Neural progenitor cell (in vitro differentiated cells): ENCODE data around the gene TNIK. TPM values are rescaled to one million over a fixed set of nuclear protein-coding genes. Genes with fewer than 3 reads are reported as not detected.

Experiments used
- DNase-seq: peaks from one replicate; pipeline ENCODE4 v3.0.0-alpha.2; 2016; ENCODE audit warnings: low spot score
- H2AFZ ChIP-seq: fragments of 200-600 bp; sonication (generic); replicated peaks from 2 replicates; pipeline ENCODE4 v1.6.1; 2016; ENCODE audit warnings: antibody characterized with exemption
- H3F3A ChIP-seq: fragments of 200-600 bp; sonication (generic); 2 replicates; pipeline ENCODE4 v1.6.1; 2016; ENCODE audit warnings: antibody characterized with exemption, low read depth
- H3K27ac ChIP-seq: fragments of 200-600 bp; sonication (generic); 2 replicates; pipeline ENCODE4 v1.5.1; 2016; ENCODE audit warnings: mild to moderate bottlenecking
- H3K27me3 ChIP-seq: fragments of 200-600 bp; sonication (generic); 2 replicates; pipeline ENCODE4 v1.6.1; 2016; ENCODE audit warnings: mild to moderate bottlenecking, moderate library complexity
- H3K36me3 ChIP-seq: fragments of 200-600 bp; sonication (generic); 2 replicates; pipeline ENCODE4 v1.5.1; 2016
- H3K4me1 ChIP-seq: fragments of 200-600 bp; sonication (generic); 2 replicates; pipeline ENCODE4 v1.6.1; 2016; ENCODE audit warnings: mixed run types
- H3K4me2 ChIP-seq: fragments of 200-600 bp; sonication (generic); 2 replicates; pipeline ENCODE4 v1.6.1; 2016
- H3K4me3 ChIP-seq: fragments of 200-600 bp; sonication (generic); 2 replicates; pipeline ENCODE4 v1.5.1; 2016
- H3K79me2 ChIP-seq: fragments of 200-600 bp; sonication (generic); 2 replicates; pipeline ENCODE4 v1.6.1; 2016; ENCODE audit warnings: low read depth
- H3K9ac ChIP-seq: fragments of 200-600 bp; sonication (generic); 2 replicates; pipeline ENCODE4 v1.6.1; 2016
- H3K9me3 ChIP-seq: fragments of 200-600 bp; sonication (generic); 2 replicates; pipeline ENCODE4 v1.5.1; 2016; ENCODE audit warnings: low read depth
- H4K20me1 ChIP-seq: fragments of 200-600 bp; sonication (generic); 2 replicates; pipeline ENCODE4 v1.6.1; 2016; ENCODE audit warnings: low read depth
- H3K27ac Mint-ChIP-seq: 3 replicates; pipeline ENCODE4 v1.8.0; 2021; ENCODE audit warnings: mixed read lengths
- H3K27me3 Mint-ChIP-seq: 2 replicates; pipeline ENCODE4 v1.8.0; 2022; ENCODE audit warnings: low read depth, mild to moderate bottlenecking, inconsistent platforms, moderate library complexity, mixed read lengths; ENCODE audit not compliant: insufficient read depth
- H3K36me3 Mint-ChIP-seq: 3 replicates; pipeline ENCODE4 v1.8.0; 2021; ENCODE audit warnings: mixed read lengths
- H3K4me1 Mint-ChIP-seq: 3 replicates; pipeline ENCODE4 v1.8.0; 2021; ENCODE audit warnings: mixed read lengths
- H3K4me3 Mint-ChIP-seq: 3 replicates; pipeline ENCODE4 v1.8.0; 2021; ENCODE audit warnings: mild to moderate bottlenecking, moderate library complexity, mixed read lengths
- H3K9me3 Mint-ChIP-seq: 3 replicates; pipeline ENCODE4 v1.8.0; 2020; ENCODE audit warnings: mixed read lengths
- EZH2 ChIP-seq: fragments of 200-600 bp; sonication (generic); IDR thresholded peaks from 2 replicates; pipeline ENCODE4 v1.6.1; 2017; ENCODE audit warnings: antibody characterized with exemption, mild to moderate bottlenecking, moderate library complexity
- EZH2phosphoT487 ChIP-seq: fragments of 200-600 bp; sonication (generic); IDR thresholded peaks from 2 replicates; pipeline ENCODE4 v1.6.1; 2017; ENCODE audit warnings: antibody characterized with exemption
- total RNA-seq: library from RNA; depleted of rRNA; stranded (reverse); fragments of >200 nt; gene quantifications from 2 replicates; pipeline ENCODE4 v1.2.3, GENCODE V29; 2015; ENCODE audit warnings: low replicate concordance
- TF ChIP-seq, protein P1 (sequence below): fragments of 200-600 bp; sonication (generic); IDR thresholded peaks from 2 replicates; pipeline ENCODE4 v1.5.1; 2017; ENCODE audit warnings: antibody characterized with exemption, mild to moderate bottlenecking

The TNIK gene
- total RNA-seq, 1 donor from 2014 or later = 3.0 TPM

DNA sequence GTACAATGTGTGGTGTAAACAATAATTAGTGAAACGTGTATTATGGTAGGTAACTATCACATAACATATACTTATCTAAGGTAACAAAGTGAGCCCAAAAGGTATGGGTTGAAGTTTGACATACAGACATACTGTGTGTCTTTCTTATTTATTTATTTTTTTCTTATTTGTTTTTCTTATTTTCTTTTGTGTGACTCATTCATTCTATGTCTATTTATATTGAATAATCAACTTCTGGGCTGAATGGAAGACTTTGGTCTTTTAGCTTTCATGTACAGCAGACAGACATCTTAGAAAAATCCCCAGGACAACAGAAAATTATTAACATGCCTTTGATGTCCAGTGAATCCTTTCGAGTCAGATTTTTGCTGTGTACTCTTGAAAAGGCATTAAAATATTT is 233.4 kb downstream of the TNIK start:
- no peak overlapping the region for H3K4me3 Mint-ChIP-seq
- peaks cover 10% of the 10 kb centered on the region for H3K36me3 Mint-ChIP-seq
- TF ChIP-seq EZH2 (no peak), EZH2phosphoT487 (no peak)
- TF ChIP-seq, protein P1, sequence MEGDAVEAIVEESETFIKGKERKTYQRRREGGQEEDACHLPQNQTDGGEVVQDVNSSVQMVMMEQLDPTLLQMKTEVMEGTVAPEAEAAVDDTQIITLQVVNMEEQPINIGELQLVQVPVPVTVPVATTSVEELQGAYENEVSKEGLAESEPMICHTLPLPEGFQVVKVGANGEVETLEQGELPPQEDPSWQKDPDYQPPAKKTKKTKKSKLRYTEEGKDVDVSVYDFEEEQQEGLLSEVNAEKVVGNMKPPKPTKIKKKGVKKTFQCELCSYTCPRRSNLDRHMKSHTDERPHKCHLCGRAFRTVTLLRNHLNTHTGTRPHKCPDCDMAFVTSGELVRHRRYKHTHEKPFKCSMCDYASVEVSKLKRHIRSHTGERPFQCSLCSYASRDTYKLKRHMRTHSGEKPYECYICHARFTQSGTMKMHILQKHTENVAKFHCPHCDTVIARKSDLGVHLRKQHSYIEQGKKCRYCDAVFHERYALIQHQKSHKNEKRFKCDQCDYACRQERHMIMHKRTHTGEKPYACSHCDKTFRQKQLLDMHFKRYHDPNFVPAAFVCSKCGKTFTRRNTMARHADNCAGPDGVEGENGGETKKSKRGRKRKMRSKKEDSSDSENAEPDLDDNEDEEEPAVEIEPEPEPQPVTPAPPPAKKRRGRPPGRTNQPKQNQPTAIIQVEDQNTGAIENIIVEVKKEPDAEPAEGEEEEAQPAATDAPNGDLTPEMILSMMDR = no peak
- no peak overlapping the region for H3K27ac Mint-ChIP-seq
- peaks cover 6% of the 10 kb centered on the region for H3K4me1 Mint-ChIP-seq
- no peak overlapping the region for H3K4me2 ChIP-seq
- no peaks in the 10 kb centered on the region for H3K27me3 Mint-ChIP-seq
- no peak for DNase-seq
- no peaks in the 10 kb centered on the region for H3K9me3 ChIP-seq
- H3K9ac ChIP-seq = no peak overlapping the region
- H3K4me3 ChIP-seq = no peak overlapping the region
- no peaks in the 10 kb centered on the region for H3K36me3 ChIP-seq
- H3K9me3 Mint-ChIP-seq = peaks cover 5% of the 10 kb centered on the region
- no peaks in the 10 kb centered on the region for H4K20me1 ChIP-seq
- no peak overlapping the region for H3K27ac ChIP-seq
- H3K27me3 ChIP-seq = no peaks in the 10 kb centered on the region
- no peak overlapping the region for H2AFZ ChIP-seq
- H3F3A ChIP-seq = no peaks in the 10 kb centered on the region
- no peaks in the 10 kb centered on the region for H3K4me1 ChIP-seq
- H3K79me2 ChIP-seq = no peaks in the 10 kb centered on the region

DNA sequence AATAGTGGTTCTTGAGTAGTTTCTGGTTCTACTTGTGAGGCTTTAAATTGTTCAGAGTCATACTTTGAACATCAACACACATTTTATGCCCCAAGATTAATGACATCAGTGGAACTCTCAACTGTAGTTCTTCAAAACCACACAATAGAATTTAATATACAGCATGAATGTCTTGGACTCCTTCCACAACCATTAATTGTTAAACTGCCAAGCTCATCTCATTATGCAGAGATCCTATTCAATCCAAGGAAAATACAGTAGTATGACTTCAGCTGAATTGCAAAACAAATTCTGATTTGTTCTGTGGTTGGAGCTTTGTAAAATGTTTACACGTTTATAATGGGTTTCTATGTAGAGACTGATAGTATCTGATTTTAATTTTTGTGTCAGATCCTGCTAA is 234.5 kb downstream of the TNIK start:
- Histone ChIP-seq H3K36me3 (no peaks in the 10 kb centered on the region), H4K20me1 (no peaks in the 10 kb centered on the region), H3K9ac (no peak overlapping the region), H3K27me3 (no peaks in the 10 kb centered on the region), H3K4me2 (no peak overlapping the region), H3F3A (no peaks in the 10 kb centered on the region), H3K9me3 (no peaks in the 10 kb centered on the region), H3K79me2 (no peaks in the 10 kb centered on the region), H3K4me1 (no peaks in the 10 kb centered on the region), H2AFZ (no peak overlapping the region), H3K27ac (no peak overlapping the region), H3K4me3 (no peak overlapping the region)
- no peak for DNase-seq
- H3K36me3 Mint-ChIP-seq = peaks cover 10% of the 10 kb centered on the region
- H3K27me3 Mint-ChIP-seq = no peaks in the 10 kb centered on the region
- no peak overlapping the region for H3K27ac Mint-ChIP-seq
- peaks cover 5% of the 10 kb centered on the region for H3K9me3 Mint-ChIP-seq
- TF ChIP-seq EZH2phosphoT487 (no peak), EZH2 (no peak)
- TF ChIP-seq, protein P1 = no peak
- H3K4me3 Mint-ChIP-seq = no peak overlapping the region
- H3K4me1 Mint-ChIP-seq = no peaks in the 10 kb centered on the region

DNA sequence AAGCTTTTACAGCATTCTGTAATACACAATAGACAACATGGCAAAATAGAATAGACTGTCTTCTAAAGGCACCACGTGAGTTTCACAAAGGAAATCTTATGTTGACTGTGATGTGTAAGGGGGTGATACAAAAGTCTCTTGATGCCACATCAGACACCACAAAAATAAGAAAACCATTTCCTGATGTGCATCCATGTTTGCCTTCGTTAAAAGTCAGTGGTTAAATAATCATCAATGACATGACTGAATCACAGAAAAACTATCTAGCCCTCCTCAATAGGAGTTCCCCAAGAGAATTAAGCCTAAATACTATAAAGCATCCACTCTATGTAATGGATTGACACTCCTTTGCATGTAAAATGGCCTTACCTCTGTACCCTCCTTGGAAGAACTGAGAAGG is 235.0 kb downstream of the TNIK start:
- Histone ChIP-seq H3K27me3 (no peaks in the 10 kb centered on the region), H3K9ac (no peak overlapping the region), H3K36me3 (no peaks in the 10 kb centered on the region), H3K4me1 (no peaks in the 10 kb centered on the region), H3K27ac (no peak overlapping the region), H3K9me3 (no peaks in the 10 kb centered on the region), H2AFZ (no peak overlapping the region), H3K4me3 (no peak overlapping the region), H3F3A (no peaks in the 10 kb centered on the region), H4K20me1 (no peaks in the 10 kb centered on the region), H3K79me2 (no peaks in the 10 kb centered on the region), H3K4me2 (no peak overlapping the region)
- TF ChIP-seq EZH2phosphoT487 = no peak
- no peak for TF ChIP-seq EZH2
- TF ChIP-seq, protein P1 = no peak
- Mint-ChIP-seq H3K27ac (no peak overlapping the region), H3K36me3 (peaks cover 10% of the 10 kb centered on the region), H3K9me3 (peaks cover 5% of the 10 kb centered on the region), H3K4me3 (no peak overlapping the region), H3K27me3 (no peaks in the 10 kb centered on the region), H3K4me1 (no peaks in the 10 kb centered on the region)
- no peak for DNase-seq

DNA sequence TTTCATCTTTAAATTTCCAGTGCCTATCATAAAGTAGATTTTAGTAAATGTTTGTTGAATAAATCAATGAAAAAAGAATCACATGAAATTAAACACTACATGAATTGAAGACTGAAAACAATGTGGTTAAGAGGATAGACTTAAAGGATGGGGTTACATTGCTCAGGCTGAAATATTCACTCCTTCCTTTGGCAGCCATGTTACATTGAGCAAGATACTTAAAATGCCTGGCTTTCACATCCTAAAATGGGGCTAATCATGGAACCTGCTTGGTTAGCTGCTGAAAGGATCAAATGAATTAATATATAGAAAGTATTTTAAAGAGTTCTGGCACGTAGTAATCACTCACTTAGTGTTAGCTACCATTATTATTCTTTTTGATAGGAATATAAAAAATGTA is 236.8 kb downstream of the TNIK start:
- Histone ChIP-seq H3K9ac (no peak overlapping the region), H3K4me2 (no peak overlapping the region), H3K4me1 (no peaks in the 10 kb centered on the region), H4K20me1 (no peaks in the 10 kb centered on the region), H3F3A (peaks cover 3% of the 10 kb centered on the region), H3K27me3 (no peaks in the 10 kb centered on the region), H2AFZ (no peak overlapping the region), H3K79me2 (no peaks in the 10 kb centered on the region), H3K9me3 (no peaks in the 10 kb centered on the region), H3K4me3 (no peak overlapping the region), H3K27ac (no peak overlapping the region), H3K36me3 (no peaks in the 10 kb centered on the region)
- H3K27me3 Mint-ChIP-seq = no peaks in the 10 kb centered on the region
- peaks cover 5% of the 10 kb centered on the region for H3K9me3 Mint-ChIP-seq
- H3K27ac Mint-ChIP-seq = no peak overlapping the region
- H3K4me3 Mint-ChIP-seq = no peak overlapping the region
- DNase-seq = no peak
- TF ChIP-seq EZH2 (no peak), EZH2phosphoT487 (no peak)
- TF ChIP-seq, protein P1 = no peak
- H3K4me1 Mint-ChIP-seq = no peaks in the 10 kb centered on the region
- H3K36me3 Mint-ChIP-seq = peaks cover 10% of the 10 kb centered on the region
